Naive thymus-derived CD4-positive, alpha-beta T cell (primary cell): ENCODE measurements around the gene CPXM2. TPM values are rescaled to one million over a fixed set of nuclear protein-coding genes. Genes with fewer than 3 reads are reported as not detected.

ENCODE experiments used
- polyA plus RNA-seq, 2 donors: library from polyadenylated mRNA; unstranded; fragments of 300-500 nt; fragmentation: Illumina TruSeq; gene quantifications; one replicate each; pipeline ENCODE4 v1.2.3, GENCODE V29; 2021
- total RNA-seq, 6 experiments: library from RNA in 5 of 6; stranded (reverse) in 5 of 6; gene quantifications; 1 replicate in 5 of 6; 2 replicates in 1 of 6; pipeline ENCODE4 v1.2.3 and lab custom pipeline; 2021 to 2026

The CPXM2 gene
- total and polyA plus RNA-seq, 7 experiments from 2014 or later = not detected

Other genes with a start within 250 kb of the CPXM2 start
- gene GPR26, start 225.5 kb downstream of the CPXM2 start, total RNA-seq = not detected
- gene GPR26, start 225.5 kb downstream of the CPXM2 start, polyA plus RNA-seq = not detected
- gene CHST15, start 201.8 kb upstream of the CPXM2 start, total RNA-seq = 10 to 100 TPM in 1 of 5 experiments, 1 to 10 TPM in 3, under 1 TPM in 1; 0.41 to 43.3 (median 2.4) TPM
- gene CHST15, start 201.8 kb upstream of the CPXM2 start, polyA plus RNA-seq = under 1 TPM; 0.27 to 0.32 TPM